GM21423 (cell line): ENCODE results near the gene PACS2.
"Not testable (repeated sequence)": the region's sequence is repeated elsewhere in the genome, so short reads cannot be mapped to it uniquely, and the experiment has no call there.

Source experiments
- ATAC-seq: cut with Tn5 transposase; IDR thresholded peaks from one replicate; pipeline ENCODE4 v1.9.1; 2021; ENCODE audit warnings: mild to moderate bottlenecking, moderate library complexity; ENCODE audit not compliant: unreplicated experiment

The PACS2 gene

DNA sequence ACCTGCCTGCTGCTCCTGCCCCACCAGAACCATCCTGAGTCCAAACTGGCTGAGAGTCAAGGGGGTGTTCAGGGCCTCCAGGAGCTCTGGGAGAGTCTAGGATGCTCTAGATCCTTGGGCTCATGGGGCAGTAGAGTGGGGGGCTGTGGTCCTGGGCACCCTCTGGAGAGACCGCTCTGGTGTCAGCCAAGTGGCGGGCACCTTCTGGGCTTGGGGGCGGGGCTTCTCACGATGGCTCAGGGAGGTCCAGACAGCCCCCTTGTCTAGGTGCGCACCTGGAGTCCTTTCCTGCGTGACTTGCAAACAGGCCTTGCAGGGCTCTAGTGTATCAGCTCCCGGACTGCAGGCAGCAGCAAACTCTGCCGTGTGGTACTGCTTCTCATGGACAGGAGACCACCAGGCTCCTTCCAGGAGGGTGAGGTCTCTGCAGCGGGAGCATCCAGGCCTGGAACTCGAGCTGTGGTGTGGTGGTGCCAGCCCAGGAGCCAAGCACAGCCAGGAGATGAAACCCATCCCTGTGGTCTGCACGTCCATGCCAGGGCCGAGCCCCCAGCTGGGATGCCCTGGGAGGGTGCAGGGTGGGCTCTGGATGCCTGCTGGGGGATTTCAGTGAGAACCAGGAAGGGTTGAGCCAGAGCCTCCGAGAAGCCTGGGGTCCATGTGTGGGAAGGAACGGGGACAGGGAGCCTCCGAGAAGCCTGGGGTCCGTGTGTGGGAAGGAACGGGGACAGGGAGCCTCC is 15.0 kb downstream of the PACS2 start:
- no peak for ATAC-seq

DNA sequence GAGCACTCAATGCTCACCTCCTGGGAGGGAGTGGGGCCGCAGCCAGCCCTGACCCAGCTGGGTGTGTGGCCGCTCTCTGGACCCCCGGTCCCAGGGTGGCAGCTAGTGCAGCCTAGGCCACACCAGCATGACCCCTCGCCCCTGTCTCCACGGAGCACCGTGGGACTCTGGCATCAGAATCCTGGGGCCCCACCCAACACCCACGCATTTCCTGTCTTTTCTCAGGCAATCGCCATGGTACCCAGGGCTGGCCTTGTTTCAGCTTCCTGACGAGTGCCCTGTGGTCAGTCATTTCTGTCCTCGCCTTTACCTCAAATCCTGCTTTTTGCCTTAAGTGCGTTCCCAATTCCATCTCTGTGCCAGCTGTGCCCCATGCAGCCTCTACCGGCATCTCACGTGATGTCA is 15.9 kb downstream of the PACS2 start:
- no peak for ATAC-seq

DNA sequence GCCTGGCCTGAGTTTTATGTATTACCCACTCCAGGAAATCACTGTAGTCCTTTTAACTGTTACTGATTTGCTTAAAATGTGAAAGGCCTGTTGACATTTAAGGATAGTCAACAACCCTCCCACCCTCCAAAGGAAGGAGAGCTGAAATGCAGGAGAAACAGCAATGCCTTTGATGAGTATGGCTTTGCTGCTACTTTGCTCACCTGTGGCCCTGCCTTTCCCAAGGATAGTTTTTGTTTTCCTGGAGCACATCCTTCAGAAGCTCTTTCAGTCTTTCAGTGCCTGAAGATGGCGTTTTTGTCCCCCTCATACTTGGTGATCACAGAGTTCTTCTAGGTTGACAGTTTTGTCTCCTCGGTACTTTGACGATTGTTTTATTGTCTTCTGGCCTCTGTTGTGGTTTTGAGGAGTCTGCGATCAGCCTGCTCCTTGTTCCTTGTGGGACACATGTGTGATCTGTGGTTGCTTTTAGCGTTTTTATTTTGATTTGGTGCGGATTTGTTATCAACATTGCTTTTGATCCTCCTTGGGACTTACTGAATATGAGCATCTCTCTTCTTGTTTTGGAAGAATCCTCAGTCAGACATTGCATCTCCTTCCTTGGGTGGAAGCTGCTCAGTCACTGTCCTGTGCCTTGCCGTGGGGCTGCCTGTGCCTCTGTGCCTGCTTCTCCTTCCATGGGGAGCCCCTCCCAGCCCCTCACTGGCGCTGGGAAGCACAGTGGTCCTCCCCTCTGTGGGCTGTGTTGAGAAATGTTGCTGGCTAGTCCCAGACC is 17.2 kb downstream of the PACS2 start:
- ATAC-seq = no peak

DNA sequence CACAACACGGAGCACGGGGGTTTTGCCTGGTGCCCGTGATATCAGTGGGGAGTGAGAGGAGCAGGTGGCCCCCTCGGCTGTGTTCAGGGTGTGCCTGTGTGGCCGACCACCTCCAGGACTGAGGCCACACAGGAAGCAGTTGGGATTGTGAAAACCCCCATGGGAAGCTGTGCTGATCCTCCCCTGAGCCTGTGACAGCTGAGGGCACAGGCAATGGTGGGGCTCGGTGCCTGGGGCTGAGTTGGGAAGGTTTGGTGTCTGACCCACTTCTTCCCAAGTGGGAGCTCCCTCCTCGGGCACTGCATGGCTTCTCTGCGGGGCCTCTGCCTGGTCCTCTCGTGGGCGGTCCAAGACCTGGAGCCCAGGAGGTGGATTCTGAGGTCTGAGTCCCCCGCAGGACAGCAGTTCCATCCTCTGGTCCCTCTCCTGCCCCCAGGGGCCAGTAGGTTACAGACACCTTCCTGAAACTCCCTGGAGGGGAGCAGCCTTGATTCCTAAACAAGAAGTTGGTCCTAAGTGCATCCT is 17.9 kb downstream of the PACS2 start:
- ATAC-seq = no peak

DNA sequence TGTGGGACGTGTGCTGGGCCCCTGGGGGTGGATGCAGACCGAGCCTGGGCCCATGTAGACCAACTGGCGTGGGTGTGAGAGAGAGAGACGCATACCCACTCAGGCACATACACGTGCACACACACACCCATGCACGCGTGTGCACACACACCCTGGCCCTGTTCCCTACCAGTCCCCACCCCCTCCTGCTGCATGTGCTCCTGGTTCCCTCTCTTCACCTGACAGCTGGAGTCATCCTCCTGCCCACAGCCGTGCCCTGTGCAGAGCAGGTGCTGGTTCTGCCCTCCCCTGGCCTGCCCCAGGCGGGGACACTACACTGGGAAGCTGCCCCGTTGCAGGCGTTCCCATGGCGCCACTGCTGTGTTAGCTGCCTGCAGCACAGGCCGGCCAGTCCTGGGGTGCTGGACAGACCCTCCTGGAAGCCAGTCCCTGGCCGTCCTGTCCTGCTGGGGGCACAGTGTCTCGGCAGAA is 18.5 kb downstream of the PACS2 start:
- no peak for ATAC-seq

DNA sequence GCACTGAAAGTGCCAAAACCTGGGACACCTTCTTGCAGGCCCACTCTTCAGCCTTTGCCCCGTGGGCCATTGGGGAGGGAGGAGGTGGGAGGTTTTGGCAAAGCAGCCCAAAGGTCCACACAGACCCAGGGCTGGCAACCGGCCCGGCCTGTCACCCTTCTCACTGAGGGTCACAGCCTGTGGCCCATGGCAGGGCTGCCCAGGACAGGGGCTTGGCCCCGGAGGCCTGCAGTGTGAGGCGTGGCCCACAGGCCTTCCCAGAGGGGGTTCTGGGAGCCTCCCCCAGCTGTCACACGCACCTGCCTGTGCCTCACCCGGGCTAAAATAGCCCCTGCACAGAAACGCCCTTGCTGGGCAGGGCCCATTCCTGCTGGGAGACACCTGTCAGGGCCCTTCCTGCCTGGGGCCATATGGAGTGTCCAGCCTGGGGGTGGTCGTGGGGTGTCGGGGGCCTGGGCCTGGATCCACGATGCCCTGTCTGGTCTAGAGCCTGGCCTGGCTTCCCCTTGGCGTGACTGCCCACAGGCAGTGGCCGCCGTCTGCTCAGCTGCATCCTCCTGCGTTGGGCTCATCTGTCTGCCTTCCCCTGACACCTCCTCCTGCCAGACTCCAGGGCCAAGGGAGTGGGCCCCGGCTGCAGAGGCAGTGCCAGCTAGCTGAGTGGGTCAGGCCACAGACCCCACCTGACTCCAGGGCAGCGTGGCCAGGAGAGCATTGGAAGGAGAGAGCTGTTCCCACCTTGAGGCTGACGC is 19.2 kb downstream of the PACS2 start:
- no peak for ATAC-seq

DNA sequence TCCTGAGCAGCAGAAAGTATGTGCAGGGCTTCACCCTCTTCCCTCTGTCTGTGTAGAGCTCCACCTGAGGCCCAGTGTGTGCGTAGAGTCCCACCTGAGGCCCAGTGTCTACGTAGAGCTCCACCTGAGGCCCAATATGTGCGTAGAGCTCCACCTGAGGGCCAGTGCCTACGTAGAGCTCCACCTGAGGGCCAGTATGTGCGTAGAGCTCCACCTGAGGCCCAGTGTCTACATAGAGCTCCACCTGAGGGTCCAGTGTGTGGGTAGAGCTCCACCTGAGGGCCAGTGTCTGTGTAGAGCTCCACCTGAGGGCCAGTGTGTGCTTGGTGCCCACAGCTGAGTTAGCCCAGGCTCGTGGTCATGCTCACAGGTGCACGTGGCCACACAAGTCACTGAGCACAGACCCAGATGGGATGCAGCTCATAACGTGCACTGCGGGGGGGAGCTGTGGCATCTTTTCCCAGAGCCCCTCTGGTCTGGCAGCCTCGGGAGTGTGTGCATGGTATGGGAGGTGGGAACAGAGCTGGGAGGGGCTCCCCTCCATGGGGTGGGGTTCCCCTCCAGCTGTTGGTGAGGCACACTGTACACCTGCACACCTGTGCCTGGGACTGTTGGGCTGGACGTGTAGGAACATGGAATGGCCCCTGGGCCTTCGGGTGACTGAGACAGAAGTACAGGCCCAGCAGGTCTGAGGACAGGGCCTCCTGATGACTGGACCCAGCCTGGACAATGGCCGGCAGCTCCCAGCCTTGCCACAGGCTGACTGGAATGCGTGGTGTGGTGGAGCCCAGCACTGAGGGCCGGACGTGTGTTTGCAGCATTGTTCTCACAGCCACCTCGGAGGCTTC is 20.1 kb downstream of the PACS2 start:
- ATAC-seq = no peak

DNA sequence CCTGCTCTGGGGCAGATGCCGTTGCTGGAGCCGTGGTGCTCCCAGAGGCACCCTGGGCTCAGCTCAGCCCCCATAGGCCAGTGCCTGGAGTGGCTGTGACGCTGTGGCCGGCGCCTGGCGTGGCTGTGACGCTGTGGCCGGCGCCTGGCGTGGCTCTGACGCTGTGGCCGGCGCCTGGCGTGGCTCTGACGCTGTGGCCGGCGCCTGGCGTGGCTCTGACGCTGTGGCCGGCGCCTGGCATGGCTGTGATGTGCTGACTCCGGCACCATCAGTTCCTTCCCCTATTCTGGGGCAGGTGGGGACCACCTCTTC is 20.6 kb downstream of the PACS2 start:
- not testable (repeated sequence) for ATAC-seq

DNA sequence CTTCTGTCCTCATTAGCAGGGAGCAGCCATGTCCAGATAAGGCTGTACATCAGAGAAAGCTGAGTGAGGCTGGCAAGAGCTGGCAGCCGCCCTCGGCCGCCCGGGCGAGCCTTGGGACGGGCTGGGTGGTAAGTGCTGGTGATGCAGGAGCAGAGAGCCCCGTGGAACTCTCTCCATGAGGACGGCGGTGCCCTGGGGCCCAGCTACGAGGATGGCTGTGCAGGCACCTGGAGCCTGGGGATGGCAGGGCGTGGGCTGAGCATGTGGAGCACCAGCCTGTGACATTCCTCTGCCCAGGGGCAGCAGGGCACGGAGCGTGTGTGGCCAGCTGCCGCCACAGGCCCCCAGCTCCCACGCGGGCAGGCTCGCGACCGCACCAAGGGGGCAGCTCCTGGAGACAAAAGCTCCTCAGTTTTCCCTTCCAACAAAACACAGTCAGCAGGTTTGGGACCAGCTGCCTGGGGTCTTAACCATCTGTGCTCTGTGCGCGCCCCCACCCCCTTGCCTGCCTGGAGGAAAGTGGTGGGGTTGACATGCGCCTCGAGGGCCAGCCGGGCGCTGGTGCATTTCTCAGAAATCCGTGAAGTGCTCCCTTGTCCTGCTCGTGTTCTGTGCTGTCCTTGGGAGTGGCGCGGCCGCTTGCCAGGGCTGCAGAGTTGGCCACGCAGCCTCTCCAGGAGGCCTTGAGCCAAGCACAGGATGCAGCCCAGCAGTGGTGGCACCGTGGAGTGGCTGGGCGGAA is 21.4 kb downstream of the PACS2 start:
- no peak for ATAC-seq

DNA sequence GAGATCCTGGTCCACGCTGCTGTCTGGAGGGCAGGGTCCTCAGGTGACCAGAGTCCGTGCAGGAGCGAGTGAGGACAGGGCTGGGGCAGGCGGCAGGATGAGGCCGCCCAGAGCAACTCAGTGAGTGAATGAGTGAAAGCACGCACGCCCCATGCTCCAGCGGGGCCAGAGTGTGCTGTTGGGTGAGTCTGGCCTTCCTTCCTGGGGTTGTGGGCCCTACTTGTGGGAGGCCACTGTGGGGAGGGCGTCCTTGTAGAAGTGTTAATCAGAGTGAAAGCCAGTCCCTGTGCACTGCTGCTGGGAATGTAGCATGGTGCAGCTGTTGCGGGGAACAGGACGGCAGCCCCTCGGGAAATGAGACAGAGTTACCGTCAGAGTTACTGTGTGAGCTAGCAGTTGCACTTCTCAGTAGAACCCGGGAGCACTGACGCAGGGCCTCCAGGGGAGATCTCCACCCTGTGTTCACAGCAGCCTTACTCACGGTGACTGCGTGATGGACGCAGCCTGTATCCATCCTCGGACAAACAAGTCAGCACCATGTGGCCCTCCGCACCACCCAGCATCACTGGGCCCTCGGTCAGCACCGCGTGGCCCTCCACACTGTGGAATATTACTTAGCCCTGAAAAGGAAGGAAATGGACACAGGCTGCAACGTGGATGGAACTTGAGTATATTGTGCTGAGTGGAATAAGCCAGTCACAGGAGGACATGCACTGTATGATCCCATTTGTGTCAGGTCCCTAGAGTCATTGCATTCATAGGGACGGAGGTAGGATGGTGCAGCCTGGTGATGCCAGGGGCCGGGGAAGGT is 22.1 kb downstream of the PACS2 start:
- no peak for ATAC-seq

DNA sequence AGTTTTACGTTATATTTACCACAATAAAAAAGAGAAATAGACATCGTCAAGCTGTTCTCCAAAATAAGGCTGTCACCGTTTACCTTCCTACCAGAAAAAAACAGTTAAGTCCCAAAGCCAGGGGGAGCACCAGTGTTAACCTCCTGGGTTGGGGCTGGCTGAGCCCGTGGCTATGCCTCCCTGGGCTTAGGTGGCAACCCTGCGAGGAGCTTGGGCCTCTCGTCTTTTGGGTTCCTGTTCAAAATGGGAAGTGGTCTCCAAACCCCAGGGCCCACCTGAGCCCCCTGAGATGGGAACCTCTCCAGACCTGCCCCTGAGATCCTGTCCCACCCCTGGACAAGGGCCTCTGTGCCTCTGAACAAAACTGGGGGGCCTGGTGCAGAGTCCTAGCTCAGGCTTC is 22.9 kb downstream of the PACS2 start:
- no peak for ATAC-seq

DNA sequence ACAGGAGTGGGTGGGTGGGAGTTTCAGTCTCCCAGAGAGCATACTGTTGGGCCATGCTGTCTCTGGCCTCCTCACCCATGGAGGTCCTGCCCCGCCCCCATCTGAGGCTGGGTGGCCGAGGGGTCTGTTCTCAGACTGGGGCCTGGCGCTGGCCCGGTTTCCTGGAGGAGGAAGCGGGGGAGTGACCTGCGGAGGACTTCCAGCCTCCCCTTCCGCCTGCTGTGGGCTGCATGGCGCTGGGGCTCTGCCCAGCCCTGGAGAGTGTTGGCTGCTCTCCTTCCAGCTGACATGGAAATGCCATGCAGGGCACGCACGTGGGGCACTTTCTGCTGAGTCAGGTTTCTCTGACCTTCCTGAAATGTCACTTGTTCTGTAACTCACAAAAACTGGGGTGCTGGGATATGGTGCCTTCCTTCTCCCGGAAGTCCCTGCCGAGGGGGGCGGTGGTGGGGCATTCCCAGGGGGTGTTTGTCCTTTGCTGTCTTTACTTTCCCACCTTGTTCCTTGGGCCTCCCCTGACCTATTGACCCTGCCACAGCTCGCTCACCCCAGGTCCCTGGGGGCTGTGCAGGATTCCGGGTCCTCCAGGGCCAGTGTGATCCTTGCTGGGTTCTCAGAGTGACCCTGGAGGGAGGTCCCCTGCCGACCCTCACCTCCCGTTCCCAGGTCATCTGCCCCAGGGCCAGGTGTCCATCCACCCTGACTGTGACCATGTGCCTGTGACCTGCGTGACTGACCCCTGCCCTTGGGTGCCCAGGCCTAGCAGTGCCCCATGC is 23.6 kb downstream of the PACS2 start:
- ATAC-seq = no peak

DNA sequence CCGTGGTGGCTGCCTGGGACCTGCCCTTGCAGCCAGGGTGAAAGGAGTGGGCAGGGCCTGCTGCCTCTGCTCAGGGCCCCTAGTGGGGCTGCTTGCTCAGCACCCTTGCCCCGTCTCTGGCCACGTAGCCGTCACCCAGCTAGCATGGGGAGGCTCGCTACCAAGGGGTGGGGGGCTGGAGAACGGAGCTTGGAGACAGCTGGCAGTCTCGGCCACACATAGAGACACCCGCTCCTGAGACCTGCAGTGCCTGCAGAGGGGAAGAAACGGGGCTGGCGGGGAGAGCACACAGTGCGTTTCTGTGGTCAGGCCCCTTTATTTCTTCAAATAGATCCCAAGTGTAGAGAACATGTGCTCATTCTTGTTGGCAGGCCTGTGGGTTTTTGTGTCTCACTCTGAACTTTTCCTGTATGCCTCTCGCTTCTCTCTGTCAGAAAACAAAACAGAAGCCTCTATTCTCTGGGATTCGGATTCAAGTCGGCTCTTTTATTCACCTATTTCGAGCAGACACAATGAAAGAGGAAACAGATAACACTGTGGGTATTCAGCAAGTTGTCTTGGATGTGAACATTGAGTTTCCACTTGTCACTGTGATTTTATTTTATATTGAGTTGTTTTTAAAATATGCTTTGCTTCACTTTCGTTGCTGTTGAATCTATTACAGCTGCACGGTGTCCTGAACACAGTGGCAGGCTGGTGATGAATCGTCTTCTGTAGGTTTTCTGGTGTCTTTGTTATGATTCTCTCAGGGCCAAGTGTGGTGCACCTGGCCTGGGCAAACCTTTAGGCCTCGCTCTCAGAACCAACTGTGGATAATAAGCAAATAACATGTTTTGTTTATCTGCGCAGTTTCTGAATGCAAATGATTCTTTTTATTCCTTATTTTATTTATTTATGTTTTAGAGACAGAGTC is 26.5 kb downstream of the PACS2 start:
- ATAC-seq = no peak

DNA sequence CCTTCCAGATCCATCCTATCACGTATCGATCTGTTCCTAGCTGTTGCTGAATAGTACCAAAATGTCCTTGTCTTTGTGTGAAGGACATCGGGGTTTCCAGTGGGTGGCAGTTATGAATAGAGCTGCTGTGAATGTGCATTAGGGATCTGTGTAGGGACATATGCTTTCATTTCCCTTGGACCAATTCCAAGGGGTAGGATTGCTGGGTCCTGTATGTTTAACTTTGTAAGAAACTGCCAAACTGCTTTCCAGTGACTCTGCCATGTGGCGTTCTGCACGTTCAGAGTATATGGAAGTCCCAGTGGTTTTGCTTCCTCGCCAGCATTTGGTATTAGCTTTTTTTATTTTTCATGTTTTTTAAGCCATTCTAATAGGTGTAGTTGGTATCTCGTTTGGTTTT is 28.6 kb downstream of the PACS2 start:
- no peak for ATAC-seq

DNA sequence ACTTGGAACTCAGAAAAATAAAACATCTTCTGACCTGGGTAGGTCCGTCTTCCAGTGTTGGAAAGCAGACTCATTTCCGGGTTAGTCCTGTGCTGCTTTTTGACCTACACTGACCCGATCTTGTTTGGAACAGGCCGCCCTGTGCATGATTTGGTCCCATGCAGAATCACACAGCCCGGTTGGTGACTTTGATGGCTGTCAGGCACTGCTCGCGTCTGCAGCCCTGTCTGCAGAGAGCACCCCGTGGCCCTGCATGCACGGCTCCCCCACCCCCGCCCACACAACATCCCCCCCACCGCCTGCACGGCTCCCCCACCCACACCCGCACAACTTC is 31.6 kb downstream of the PACS2 start:
- ATAC-seq = no peak

DNA sequence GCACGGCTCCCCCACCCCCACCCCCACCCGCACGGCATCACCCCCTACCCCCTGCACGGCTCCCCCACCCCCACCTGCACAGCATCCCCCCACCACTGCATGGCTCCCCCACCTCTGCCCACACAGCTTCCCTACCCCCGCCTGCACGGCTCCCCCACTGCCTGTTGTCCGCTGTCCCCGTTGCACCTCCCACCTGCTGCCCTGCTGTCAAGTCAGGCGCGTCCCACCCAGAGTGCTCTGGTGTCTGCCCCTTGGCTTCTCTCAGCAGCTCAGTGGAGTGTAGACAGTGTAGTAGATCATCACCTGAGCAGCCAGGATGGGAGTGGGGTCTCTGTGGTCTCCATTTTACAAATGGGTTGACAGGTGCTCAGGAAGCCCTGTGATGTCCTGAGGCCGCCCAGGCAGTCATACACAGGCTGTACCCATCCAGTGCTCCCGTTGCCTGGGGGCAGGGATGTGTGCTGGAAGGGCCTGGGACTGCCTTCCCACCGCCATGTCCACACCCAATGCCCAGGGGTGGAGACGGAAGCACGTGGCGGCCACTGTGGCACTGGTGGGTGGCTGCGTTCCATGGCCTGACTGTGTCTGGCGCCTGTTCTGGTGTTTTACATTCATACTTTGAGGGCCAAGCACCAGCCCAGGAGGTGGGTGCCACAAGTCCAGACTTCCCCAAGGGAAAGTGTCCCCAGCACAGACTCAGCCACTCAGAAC is 32.5 kb downstream of the PACS2 start:
- ATAC-seq = no peak

DNA sequence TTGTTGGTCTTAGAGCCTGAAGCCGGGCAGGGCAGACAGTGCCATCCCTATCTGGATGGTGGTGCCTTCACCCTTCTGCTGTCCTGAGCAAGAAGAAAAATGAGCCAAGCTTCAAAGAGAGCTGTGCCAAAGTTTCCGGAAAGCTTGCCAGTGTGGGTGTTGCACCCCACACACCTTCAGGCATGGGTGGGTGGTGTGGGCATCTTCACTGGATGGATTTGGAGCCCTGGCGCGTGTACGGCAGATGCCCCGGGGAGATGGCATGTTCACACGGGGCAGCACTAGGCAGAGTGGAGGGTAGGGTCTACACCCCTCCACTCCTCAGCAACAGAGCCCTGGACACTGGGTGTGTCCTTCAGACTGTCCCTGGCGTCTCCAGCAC is 33.0 kb downstream of the PACS2 start:
- no peak for ATAC-seq
